Heart right ventricle (tissue), 16 donors: ENCODE measurements around the gene WNT8B. TPM values are rescaled to one million over a fixed set of nuclear protein-coding genes. Genes with fewer than 3 reads are reported as not detected.

Experiments
- ATAC-seq, 8 donors: fragments of 200-7000 bp; cut with Tn5 transposase; one replicate each; pipeline ENCODE4 v1.9.1; 2020; ENCODE audit warnings: mild to moderate bottlenecking in 8 of 8, moderate library complexity in 8 of 8, moderate number of reproducible peaks in 1 of 8
- DNase-seq, 2 donors: peaks; one replicate each; pipeline ENCODE4 v3.0.0-alpha.2; 2020
- H3K27ac ChIP-seq, 10 donors: fragments of 200-600 bp; sonication (generic) in 2 of 10; one replicate each; pipeline versions ENCODE4 v1.5.0 to v1.8.0; 2020 to 2022; ENCODE audit warnings: mild to moderate bottlenecking in 3 of 10
- H3K27me3 ChIP-seq, 7 donors: fragments of 200-600 bp; one replicate each; pipeline ENCODE4 v1.8.0; 2021 to 2022; ENCODE audit warnings: mild to moderate bottlenecking in 2 of 7
- H3K36me3 ChIP-seq, 9 donors: fragments of 200-600 bp; sonication (generic) in 1 of 9; one replicate each; pipeline versions ENCODE4 v1.5.0 to v1.8.0; 2020 to 2022; ENCODE audit warnings: mild to moderate bottlenecking in 2 of 9
- H3K4me1 ChIP-seq, 9 donors: fragments of 200-600 bp; sonication (generic) in 1 of 9; one replicate each; pipeline versions ENCODE4 v1.5.0 to v1.8.0; 2020 to 2022; ENCODE audit warnings: mild to moderate bottlenecking in 4 of 9
- H3K4me3 ChIP-seq, 10 donors: fragments of 200-600 bp; sonication (generic) in 2 of 10; one replicate each; pipeline versions ENCODE4 v1.5.0 to v1.8.0; 2020 to 2022; ENCODE audit warnings: mild to moderate bottlenecking in 7 of 10, moderate library complexity in 2 of 10
- H3K9me3 ChIP-seq, 11 donors: fragments of 200-600 bp in 10 of 11; sonication (generic) in 2 of 11; one replicate each; pipeline versions ENCODE4 v1.5.0 to v1.8.0; 2013 to 2022; ENCODE audit warnings: mild to moderate bottlenecking in 2 of 11, control low read depth in 1 of 11, moderate library complexity in 1 of 11
- WGBS, 2 donors: extraction: QIAGEN DNeasy Blood & Tissue Kit; methylation state at CpG; one replicate each; pipeline ENCODE4 v1.1.7; 2013; ENCODE audit warnings: inconsistent platforms in 1 of 2; 5-methylcytosine and 5-hydroxymethylcytosine counted together
- intact Hi-C, 10 donors: fragments of 100-400 bp; cut with DNase I; formaldehyde crosslinking; loops; one replicate each; pipeline versions ENCODE4 v1.11.1 to v1.14.2; 2022
- polyA plus RNA-seq, 2 donors: library from polyadenylated mRNA; stranded (reverse); fragments of 200-250 nt; gene quantifications; one replicate each; pipeline ENCODE4 v1.2.3, GENCODE V29; 2013
- total RNA-seq, 10 donors: library from RNA; stranded (reverse); fragmentation: NEBNext Ultra II Directional in 3 of 10; extraction: Animal tissue kit (Norgen Biotek cat#: 25700) in 3 of 10; gene quantifications; one replicate each; pipeline versions ENCODE4 v1.2.1 to v1.2.4, GENCODE V29; 2021 to 2023
- TF ChIP-seq, protein P1 (sequence below), 9 donors: fragments of 200-600 bp; sonication (generic) in 2 of 9; IDR thresholded peaks; one replicate each; pipeline versions ENCODE4 v1.5.0 to v1.8.0; 2021 to 2022; ENCODE audit warnings: antibody characterized with exemption in 9 of 9, mild to moderate bottlenecking in 5 of 9, moderate library complexity in 1 of 9
- donor health status: Arrhythmogenic right ventricular cardiomyopathy.
- donor health status: ischemic (EF 13 %, LVEDD 7.1; RV severe dilation, severe dysfunction).
- donor health status: healthy with polysubstance abuse.
- donor health status: DM: no; HTN: yes; CAD: no.
- donor health status: DM: no; HTN: no; CAD: no.
- donor health status: ischemic (EF 25% LVEDD 6.9; RV normal size, moderate dysfunction).
- donor health status: ischemic (EF 25% LVEDD 5.7; RV mildly dilated, moderate dysfunction).
- donor health status: healthy.
- donor health status: DM: yes; HTN: yes; CAD: no.
- donor health status: Ischemic cardiomyopathy.
- donor health status: ischemic (EF 35%, LVEDD 5.7; RV mildly dilated, moderate dysfunction).
- donor health status: nonischemic (EF 11% LVEDD 7.7; RV severe dilation, severe dysfunction).
- donor health status: DM: yes; HTN: yes; CAD: no.
- donor health status: PGD.
- donor health status: ischemic (EF 29% LVEDD 5.4; RV normal size, mild dysfunction).
- donor health status: nonischemic (EF 23%, LVEDD 6.1; RV moderate dilation, normal function).

Gene WNT8B
- total and polyA plus RNA-seq, 12 donors = not detected

DNA sequence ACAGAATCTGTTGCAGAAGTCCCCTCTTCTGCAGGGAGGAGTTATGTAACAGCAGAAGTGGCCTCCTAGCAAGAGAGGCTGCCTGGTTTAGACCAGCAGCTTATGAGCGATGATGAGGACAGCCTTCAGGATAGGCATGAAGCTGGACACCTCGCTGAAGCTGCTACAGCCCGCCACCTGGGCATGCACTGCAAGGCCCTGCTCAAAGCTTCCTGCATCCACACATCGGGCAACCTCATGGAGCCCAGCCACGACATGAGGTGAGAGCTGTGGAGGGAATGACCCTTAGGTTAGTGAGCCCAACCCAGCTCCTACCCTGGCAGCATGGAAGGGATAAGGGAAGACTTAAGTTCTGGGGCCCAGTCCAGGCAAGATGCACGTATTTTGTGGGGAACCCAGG lies 24.7 kb downstream of the WNT8B start:
- Histone ChIP-seq H3K36me3 (peaks cover 0 to 81% (median 18%) of the 10 kb centered on the region in 9 donors), H3K27ac (no peak overlapping the region), H3K9me3 (no peaks in the 10 kb centered on the region), H3K4me3 (no peak overlapping the region), H3K27me3 (peaks cover 0 to 10% (median 0%) of the 10 kb centered on the region in 7 donors), H3K4me1 (peaks cover 0 to 7% (median 5%) of the 10 kb centered on the region in 9 donors)
- 91 to 93% methylated on average over 6 of the region's 6 CpGs for WGBS, 2 donors
- intact Hi-C loops = no loop called here
- ATAC-seq (no peak), DNase-seq (no peak)
- TF ChIP-seq, protein P1, sequence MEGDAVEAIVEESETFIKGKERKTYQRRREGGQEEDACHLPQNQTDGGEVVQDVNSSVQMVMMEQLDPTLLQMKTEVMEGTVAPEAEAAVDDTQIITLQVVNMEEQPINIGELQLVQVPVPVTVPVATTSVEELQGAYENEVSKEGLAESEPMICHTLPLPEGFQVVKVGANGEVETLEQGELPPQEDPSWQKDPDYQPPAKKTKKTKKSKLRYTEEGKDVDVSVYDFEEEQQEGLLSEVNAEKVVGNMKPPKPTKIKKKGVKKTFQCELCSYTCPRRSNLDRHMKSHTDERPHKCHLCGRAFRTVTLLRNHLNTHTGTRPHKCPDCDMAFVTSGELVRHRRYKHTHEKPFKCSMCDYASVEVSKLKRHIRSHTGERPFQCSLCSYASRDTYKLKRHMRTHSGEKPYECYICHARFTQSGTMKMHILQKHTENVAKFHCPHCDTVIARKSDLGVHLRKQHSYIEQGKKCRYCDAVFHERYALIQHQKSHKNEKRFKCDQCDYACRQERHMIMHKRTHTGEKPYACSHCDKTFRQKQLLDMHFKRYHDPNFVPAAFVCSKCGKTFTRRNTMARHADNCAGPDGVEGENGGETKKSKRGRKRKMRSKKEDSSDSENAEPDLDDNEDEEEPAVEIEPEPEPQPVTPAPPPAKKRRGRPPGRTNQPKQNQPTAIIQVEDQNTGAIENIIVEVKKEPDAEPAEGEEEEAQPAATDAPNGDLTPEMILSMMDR (IDR thresholded peaks at IDR 0.05) = no peak

DNA sequence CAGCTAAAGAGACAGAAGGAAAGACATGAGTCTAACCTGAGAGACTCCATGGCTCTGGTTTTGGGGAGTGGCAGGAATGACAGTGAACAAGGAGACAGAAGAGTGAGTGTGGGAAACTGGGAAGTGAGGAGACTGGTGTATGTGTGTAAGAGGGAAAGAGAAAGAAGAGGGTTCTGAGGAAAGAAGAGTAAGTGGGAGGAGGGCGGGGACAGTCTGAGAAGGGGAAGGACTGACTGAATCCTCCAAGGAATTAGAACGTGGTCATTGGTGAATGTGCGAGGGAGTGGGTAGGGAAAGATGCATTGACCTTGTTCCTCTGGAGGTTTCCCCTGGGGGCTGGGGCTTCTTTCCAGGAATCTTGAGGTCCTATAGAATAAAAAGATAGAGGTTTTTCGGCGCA lies 26.6 kb downstream of the WNT8B start:
- TF ChIP-seq, protein P1 (IDR thresholded peaks at IDR 0.05) = no peak
- no peak overlapping the region for H3K4me3 ChIP-seq
- no peak for ATAC-seq
- intact Hi-C loops = no loop called here
- no peaks in the 10 kb centered on the region for H3K4me1 ChIP-seq
- no peaks in the 10 kb centered on the region for H3K9me3 ChIP-seq
- DNase-seq = no peak
- 81 to 82% methylated on average over 5 of the region's 5 CpGs for WGBS, 2 donors
- peaks cover 0 to 98% (median 23%) of the 10 kb centered on the region in 9 donors for H3K36me3 ChIP-seq
- no peaks in the 10 kb centered on the region for H3K27me3 ChIP-seq
- H3K27ac ChIP-seq = no peak overlapping the region

DNA sequence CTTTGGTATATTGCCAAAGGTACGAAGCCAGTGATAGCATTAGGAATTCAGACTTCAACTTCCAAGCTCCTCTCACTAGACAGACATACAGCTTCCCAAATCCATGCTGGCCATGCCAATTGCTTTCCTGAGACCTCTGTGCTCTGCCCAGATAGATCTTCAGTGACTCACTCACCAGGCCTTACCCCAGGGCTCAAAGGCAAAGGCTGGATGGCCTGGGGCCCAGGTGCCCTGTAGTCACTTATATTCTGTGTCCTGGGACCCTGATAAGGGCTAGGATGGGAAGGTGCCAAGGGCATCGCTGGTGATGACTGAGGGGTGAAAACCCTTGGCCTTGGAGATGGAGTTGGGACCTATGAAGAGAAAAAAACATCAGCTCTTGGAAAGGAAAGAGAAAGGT lies 27.7 kb downstream of the WNT8B start:
- TF ChIP-seq, protein P1 (IDR thresholded peaks at IDR 0.05) = no peak
- peak in 6 of 8 donors; percentile 23 to 95 (median 58) for ATAC-seq
- Histone ChIP-seq H3K4me3 (no peak overlapping the region), H3K27ac (no peak overlapping the region), H3K4me1 (no peaks in the 10 kb centered on the region), H3K27me3 (no peaks in the 10 kb centered on the region), H3K36me3 (peaks cover 0 to 98% (median 23%) of the 10 kb centered on the region in 9 donors), H3K9me3 (no peaks in the 10 kb centered on the region)
- 57 to 62% methylated on average over 2 of the region's 2 CpGs for WGBS, 2 donors
- peak in 1 of 2 donors; percentile 8 for DNase-seq
- intact Hi-C loops = no loop called here

DNA sequence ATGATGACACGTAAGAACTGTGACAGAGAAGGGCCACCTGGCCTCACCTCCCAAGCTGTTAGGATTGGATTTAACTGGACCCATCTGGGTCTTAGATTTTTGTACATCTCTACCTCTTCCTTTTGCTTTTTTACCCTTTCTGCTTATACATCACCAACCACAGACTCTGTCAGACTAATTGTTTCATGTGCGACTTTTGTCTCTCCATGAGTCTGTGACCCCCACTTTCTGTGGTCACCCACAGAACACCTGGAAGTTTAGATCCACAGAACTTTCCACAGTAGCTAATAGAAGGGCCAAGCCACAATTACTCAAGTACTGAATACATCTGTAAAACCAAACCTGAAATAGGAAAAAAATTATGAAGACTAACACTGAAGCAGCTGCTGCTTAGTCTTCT lies 33.8 kb downstream of the WNT8B start:
- no peak for DNase-seq
- intact Hi-C loops = no loop called here
- H3K4me3 ChIP-seq = no peak overlapping the region
- H3K36me3 ChIP-seq = peaks cover 0 to 100% (median 47%) of the 10 kb centered on the region in 9 donors
- H3K27ac ChIP-seq = no peak overlapping the region
- ATAC-seq = no peak
- H3K27me3 ChIP-seq = no peaks in the 10 kb centered on the region
- no peaks in the 10 kb centered on the region for H3K9me3 ChIP-seq
- TF ChIP-seq, protein P1 (IDR thresholded peaks at IDR 0.05) = no peak
- 97 to 100% methylated on average over 2 of the region's 2 CpGs for WGBS, 2 donors
- H3K4me1 ChIP-seq = no peaks in the 10 kb centered on the region
